CD4-positive, alpha-beta T cell treated with Interleukin-4 for 1 hour (primary cell): ENCODE measurements around the gene LPCAT3.
A peak's percentile ranks its signal among the peaks of the same experiment; 100 is the strongest.
"Not testable (repeated sequence)": the region's sequence is repeated elsewhere in the genome, so short reads cannot be mapped to it uniquely, and the experiment has no call there.

ENCODE experiments used
- DNase-seq, 2 donors: peaks; one replicate each; pipeline ENCODE4 v3.0.0-alpha.2; 2020 to 2022

Gene LPCAT3, protein sequence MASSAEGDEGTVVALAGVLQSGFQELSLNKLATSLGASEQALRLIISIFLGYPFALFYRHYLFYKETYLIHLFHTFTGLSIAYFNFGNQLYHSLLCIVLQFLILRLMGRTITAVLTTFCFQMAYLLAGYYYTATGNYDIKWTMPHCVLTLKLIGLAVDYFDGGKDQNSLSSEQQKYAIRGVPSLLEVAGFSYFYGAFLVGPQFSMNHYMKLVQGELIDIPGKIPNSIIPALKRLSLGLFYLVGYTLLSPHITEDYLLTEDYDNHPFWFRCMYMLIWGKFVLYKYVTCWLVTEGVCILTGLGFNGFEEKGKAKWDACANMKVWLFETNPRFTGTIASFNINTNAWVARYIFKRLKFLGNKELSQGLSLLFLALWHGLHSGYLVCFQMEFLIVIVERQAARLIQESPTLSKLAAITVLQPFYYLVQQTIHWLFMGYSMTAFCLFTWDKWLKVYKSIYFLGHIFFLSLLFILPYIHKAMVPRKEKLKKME

DNA sequence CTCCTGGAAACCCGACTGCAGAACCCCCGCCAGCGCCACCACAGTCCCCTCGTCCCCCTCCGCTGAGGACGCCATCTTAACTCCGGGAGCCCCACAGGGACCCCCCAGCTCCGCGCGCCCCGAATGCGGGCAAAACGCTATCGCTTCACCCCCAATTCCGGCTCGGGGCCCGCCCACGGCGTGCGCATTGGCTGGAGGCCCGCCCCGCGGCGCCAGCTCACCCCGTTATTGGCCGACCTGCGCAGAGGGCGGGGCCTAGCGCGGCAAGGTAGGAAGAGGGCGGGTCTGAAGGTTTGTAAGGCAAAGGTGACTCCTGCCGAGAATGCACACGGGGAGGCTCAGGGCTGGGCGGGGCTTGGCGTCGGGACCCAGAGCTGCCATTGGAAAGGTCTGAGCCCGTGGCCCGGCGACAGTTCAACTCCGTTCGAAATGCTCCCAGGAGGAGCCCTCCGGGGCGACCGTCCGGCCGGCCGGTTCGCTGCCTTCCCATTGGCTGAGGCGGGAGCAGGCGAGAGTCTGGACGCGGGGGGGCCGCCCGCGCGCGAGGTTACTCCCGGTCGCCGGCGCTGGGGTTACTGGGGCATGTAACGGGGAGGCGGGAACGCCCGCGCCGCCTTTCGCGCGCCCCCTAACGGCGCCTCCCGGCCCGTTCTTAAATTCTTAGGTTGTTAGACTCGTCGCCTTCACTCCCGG lies at the start of gene LPCAT3:
LPCAT3 (minus strand) TSS at position 127 of the 693 bp plus-strand sequence; CDS start at position 75, 52 bp downstream.
- DNase-seq, result peak; percentile 97 to 99

DNA sequence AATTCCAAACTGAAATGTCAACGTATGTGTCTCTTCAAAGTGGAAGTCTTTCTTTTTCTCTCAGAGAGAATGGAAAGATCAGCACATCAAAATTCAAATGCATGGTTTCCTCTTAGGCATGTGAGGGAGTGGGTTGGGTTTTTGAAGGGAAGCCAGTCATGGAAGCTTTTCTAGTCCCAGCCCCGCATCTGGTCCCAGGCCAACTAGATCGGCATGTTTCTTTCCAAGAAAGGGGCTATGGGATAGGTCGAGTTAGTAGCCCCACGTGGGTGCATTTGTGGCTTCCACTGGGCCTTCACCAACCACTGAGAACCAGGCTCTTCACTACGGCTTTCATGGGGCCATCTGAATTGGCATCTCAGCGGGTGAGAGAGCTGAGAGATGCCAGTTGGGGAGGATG lies 48.8 kb upstream of the LPCAT3 start:
- no peak for DNase-seq

DNA sequence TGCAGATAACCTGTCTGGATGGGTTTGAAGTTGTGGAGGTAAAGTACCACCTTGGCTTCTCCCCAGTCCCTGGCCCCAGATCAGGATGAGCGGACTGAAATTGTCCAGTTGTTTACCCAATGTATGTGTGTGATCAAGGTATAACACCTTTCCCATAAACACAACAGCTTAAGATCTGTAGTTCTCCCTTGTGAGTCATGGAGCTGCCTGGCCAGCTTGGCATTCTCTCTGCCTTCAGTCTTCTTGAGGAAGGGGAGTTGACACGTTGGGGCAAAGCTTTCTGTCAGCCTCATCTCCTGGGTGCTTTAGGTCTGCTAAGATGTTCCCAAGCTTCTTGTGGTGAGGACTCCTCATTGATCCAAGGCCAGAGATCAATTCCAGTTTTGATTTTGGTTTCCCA lies 48.3 kb upstream of the LPCAT3 start:
- DNase-seq, result no peak

GRCh38 chr12:7065073-7065623 lies 46.9 kb upstream of the LPCAT3 start:
- no peak for DNase-seq

DNA sequence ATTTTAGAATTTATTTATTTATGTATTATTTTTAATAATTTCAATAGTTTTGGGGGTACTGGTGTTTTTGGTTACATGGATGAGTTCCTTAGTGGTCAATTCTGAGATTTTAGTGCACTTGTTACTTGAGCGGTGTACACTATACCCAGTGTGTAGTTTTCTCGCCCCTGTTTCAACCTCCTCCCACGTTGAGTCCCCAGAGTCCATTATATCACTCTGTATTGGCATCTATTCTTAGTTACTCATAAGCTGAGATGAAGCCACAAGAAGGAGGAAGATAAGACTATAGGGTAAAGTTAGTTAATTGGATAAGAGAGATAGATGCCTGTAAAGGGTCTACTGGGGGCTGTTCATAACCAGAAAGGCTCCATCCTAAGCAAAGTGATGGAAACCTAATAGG lies 46.2 kb upstream of the LPCAT3 start:
- no peak for DNase-seq

DNA sequence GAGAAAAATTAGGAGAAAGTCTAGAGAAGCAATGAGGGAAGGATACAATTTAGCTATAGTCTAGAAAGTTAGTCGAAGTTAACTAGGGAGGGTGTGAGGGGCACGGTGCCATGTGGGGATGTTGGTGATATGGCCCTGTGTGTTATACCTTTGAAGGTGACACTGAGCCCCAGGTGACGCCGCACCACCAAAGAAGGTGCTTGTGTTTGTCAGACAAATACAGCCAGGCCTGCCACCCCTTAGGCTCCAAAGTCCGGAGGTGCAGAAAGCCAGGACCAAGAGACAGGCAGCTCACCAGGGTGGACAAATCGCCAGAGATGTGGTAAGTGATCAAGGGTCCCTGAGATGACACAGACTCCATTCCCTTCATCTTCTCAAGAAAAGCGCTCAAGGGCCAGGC lies 43.3 kb upstream of the LPCAT3 start:
- DNase-seq, result no peak

DNA sequence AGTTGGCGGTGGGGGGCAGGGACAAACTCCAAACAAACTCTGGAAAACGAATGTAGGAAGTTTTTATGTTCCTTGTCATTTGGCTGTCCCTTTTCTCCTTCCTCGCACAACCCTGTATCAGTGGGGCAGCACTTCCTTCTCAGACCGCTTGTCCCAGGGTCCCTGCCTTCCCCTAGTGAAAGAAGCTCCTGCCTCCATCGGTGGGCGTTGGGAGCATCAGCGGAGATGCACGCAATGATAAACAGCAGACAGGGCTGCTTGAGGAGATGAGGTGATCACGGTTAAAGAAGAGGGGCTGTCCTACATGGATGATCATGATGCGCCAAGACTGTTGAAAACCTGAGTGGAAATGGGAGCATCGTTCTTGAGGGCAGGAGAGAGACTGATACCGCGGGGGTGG lies 42.9 kb upstream of the LPCAT3 start:
- no peak for DNase-seq

GRCh38 chr12:7060353-7060954 lies 42.2 kb upstream of the LPCAT3 start, which contains the start of gene C1S:
C1S (plus strand) TSS chr12:7060718; CDS start chr12:7061913, 1,195 bp downstream.
- no peak for DNase-seq

DNA sequence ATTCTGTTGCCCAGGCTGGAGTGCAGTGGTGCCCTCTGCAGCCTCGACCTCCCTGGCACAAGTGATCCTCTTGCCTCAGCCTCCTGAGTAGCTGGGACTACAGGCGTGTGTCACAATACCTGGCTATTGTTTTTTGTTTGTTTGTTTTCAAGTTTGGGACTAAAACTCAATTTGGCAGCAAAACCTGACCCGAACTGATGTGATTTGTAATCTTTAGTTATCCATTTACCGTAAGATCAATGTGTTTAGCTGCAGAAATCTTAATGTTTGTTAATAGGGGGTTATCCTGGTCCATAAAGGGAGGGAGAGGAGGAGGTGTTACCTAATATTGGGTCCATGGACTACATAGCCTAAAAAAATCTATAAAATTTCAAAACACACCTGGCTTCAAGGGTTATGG lies 41.5 kb upstream of the LPCAT3 start:
- no peak for DNase-seq

GRCh38 chr12:7058850-7059395 lies 40.6 kb upstream of the LPCAT3 start:
- DNase-seq, result no peak

DNA sequence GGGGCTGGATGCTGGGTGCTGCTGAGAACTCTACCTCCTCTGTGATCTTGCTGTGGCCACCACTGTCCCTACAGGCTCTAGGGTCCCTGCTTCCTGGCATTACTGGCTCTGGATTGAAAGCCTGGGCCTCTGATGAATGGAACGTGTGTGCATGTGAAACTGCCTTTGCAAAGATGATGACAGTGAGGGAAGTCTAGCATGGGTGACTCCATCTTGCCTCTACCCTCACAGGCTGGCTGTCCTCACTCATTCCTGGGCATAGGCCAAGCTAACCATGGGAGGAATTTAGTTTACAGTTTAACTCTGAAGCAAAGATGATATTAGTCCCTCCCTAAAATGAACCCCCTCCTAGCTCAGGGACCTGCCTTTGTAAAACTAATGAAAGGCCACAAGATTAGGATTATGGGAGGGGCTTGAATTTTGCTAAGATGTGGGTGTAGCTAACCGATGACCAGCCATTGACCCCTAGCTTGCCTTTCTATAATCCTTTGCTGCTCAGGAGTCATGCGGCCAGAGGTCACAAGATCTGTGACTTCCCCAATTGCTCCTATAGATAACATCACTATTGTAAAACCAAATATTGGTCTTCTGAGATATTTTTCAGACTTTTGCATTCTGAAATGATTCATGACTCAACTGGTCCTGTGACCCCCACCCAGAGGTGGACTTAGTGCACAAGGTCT lies 40.0 kb upstream of the LPCAT3 start:
- DNase-seq, result no peak

DNA sequence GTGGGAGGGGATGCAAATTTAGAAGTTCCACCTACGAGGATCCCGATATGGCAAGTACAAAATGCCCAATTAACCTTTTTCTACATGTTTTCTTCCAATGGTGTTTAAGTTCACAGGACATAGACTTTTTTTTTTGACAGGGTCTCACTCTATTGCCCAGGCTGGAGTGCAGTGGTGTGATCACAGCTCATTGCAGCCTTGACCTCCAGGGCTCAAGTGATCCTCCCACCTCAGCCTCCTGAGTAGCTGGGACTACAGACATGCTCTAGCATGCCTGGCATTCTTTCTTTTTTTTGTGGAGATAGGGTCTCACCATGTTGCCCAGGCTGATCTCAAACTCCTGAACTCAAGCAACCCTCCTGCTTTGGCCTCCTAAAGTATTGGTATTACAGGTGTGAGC lies 37.5 kb upstream of the LPCAT3 start:
- DNase-seq, result not testable (repeated sequence)

DNA sequence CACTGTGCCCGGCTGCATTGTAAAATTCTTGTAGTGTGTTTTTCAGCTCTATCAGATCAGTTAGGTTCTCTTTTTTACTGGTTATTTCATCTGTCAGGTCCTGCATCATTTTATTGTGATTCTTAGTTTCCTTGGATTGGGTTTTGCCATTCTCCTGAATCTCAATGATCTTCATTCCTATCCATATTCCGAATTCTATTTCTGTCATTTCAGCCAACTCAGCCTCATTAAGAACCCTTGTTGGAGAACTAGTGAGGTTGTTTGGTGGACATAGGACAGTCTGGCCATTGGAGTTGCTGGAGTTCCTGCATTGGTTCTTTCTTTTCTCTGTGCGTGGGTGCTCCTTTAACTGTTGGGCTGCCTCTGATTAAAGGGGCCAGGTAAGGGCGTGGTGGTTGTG lies 36.6 kb upstream of the LPCAT3 start:
- no peak for DNase-seq

GRCh38 chr12:7049973-7050372 lies 31.7 kb upstream of the LPCAT3 start:
- DNase-seq, result not testable (repeated sequence)

- not testable (repeated sequence) for DNase-seq
Measured at GRCh38 chr12:7049445-7049951, 31.2 kb upstream of the LPCAT3 start.

GRCh38 chr12:7047306-7047705 lies 29.0 kb upstream of the LPCAT3 start:
- DNase-seq, result no peak

DNA sequence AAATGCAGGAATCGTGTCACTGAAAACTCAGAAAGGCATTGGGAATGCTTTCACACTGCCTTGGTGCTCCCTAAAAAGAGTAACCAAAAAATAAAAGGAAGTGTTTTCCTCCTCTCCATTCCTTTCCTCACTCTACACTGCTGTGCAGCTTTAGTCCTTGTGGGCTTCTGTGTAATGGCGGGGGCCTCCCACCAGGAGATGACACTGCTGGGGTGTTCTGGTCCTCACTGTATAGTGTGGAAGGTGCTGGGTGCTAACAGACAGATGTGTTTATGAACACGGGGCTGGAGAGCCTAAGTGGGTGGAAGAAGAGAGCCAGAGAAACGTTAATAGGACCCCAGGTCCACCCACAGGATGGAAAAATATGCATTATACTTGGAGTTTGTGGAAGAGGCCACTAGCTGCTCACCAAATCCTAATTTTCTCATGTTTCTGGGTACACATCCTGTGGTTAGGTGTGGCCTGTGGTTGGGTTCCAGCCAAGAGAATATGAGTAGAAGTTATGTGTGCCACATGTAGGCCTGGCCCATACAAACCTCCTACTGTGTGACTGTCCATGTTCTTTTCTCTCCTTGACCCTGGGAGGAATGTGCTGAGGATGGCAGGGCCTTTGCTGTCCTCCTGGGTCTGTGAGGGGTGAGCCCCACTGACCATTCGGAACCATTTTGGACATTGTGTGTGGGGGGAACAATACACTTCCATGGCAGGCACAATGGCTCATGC lies 28.3 kb upstream of the LPCAT3 start:
- no peak for DNase-seq

- no peak for DNase-seq
Measured at GRCh38 chr12:7045913-7046312, 27.6 kb upstream of the LPCAT3 start.

DNA sequence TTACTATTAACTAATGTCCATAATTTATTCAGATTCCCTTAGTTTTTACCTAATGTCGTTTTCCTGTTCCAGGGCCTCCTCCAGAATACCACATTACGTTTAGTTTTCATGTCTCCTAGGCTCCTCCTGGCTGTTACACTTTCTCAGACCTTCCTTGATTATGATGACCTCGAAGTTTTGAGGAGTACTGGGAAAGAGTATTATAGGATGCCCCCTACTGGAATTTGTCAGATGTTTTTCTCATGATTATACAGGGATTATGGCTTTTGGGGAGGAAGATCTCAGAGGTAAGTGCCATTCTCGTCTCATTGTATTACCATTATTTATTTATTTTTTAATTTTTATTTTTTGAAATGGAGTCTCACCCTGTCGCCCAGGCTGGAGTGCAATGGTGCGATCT lies 24.6 kb upstream of the LPCAT3 start:
- peak in 1 of 2 donors; percentile 42 for DNase-seq

GRCh38 chr12:7039403-7039802 lies 21.1 kb upstream of the LPCAT3 start:
- DNase-seq, result no peak

DNA sequence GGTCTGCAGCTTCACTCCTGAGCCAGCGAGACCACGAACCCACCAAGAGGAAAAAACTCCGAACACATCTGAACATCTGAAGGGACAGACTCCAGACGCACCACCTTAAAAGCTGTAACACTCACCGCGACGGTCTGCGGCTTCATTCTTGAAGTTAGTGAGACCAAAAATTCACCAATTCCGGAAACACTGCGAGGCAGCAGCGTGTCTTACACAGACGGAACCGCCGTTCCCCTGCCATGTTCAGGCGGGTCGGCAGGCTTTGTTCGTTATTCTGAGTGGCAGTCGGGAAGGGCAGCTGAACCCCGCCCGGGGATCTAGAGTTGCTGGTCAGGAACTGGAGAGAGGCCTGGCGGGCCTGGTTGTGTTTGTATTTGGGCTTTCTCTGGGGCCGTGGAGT lies 20.3 kb upstream of the LPCAT3 start:
- DNase-seq, result no peak
